Measurements from ENCODE around the gene DOK3. TPM values are rescaled to one million over a fixed set of nuclear protein-coding genes. Genes with fewer than 3 reads are reported as not detected.

DOK3 gene
- total and polyA plus RNA-seq, 2 experiments from 2014 or later: 2.2 to 11.1 TPM

GRCh38 chr5:177497292-177498012, 12.2 kb downstream of the DOK3 start, which contains the start of gene PDLIM7:
TSS of gene PDLIM7 (minus strand) at chr5:177497604. CDS start at chr5:177496512, 1,092 bp downstream.
- Mint-ChIP-seq H3K27ac (peak within 1 kb of the TSS; percentile 97), H3K36me3 (ENCODE audit: low read depth) (peaks cover 21% of the 10 kb centered on the region), H3K4me1 (peaks cover 54% of the 10 kb centered on the region), H3K4me3 (peak within 1 kb of the TSS; percentile 79), H3K9me3 (no peaks in the 10 kb centered on the region), H3K27me3 (ENCODE audit: insufficient read depth, low read depth, poor library complexity) (peaks cover 40% of the 10 kb centered on the region)
- H3K4me3 ChIP-seq: peak within 1 kb of the TSS; percentile 83
- peaks cover 42% of the 10 kb centered on the region for H3F3A ChIP-seq (replicated peaks; ENCODE audit: low read depth)
- H3K27ac ChIP-seq (ENCODE audit: low read depth): peak within 1 kb of the TSS; percentile 98
- H3K79me2 ChIP-seq (replicated peaks; ENCODE audit: insufficient read depth): peaks cover 20% of the 10 kb centered on the region
- H2AFZ ChIP-seq: 0 out of 2 replicates have a peak within 1 kb of the TSS, but pooled peaks have one; percentile 52
- no peaks in the 10 kb centered on the region for H3K9me2 ChIP-seq (ENCODE audit: insufficient read depth)
- ATAC-seq (peak; percentile 61), DNase-seq (ENCODE audit: low spot score) (peak; percentile 97)
- TF ChIP-seq, protein P1, sequence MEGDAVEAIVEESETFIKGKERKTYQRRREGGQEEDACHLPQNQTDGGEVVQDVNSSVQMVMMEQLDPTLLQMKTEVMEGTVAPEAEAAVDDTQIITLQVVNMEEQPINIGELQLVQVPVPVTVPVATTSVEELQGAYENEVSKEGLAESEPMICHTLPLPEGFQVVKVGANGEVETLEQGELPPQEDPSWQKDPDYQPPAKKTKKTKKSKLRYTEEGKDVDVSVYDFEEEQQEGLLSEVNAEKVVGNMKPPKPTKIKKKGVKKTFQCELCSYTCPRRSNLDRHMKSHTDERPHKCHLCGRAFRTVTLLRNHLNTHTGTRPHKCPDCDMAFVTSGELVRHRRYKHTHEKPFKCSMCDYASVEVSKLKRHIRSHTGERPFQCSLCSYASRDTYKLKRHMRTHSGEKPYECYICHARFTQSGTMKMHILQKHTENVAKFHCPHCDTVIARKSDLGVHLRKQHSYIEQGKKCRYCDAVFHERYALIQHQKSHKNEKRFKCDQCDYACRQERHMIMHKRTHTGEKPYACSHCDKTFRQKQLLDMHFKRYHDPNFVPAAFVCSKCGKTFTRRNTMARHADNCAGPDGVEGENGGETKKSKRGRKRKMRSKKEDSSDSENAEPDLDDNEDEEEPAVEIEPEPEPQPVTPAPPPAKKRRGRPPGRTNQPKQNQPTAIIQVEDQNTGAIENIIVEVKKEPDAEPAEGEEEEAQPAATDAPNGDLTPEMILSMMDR (conservative IDR thresholded peaks at IDR 0.05; ENCODE audit: low read depth in 2 of 2): peak in 1 of 2 experiments; percentile 23; a peak in 1 of 4 replicates
- TF ChIP-seq POLR2AphosphoS5 (IDR thresholded peaks at IDR 0.05; ENCODE audit: low read depth) (peak; percentile 93), NANOG (IDR thresholded peaks at IDR 0.05; ENCODE audit: borderline replicate concordance) (no peak), ETS1 (IDR thresholded peaks at IDR 0.05) (peak; percentile 11; the same call in 1 of the 2 replicates)
- peaks cover 48% of the 10 kb centered on the region for H3K4me1 ChIP-seq (ENCODE audit: insufficient read depth)
- no peaks in the 10 kb centered on the region; the same call in none of the 2 replicates for H4K20me1 ChIP-seq (replicated peaks; ENCODE audit: insufficient read depth)
- no peaks in the 10 kb centered on the region for H3K36me3 ChIP-seq (ENCODE audit: insufficient read depth)
- peak within 1 kb of the TSS; percentile 99 for H3K4me2 ChIP-seq
- H3K27me3 ChIP-seq (ENCODE audit: insufficient read depth): peaks cover 22% of the 10 kb centered on the region

- peaks cover 46% of the 10 kb centered on the region for H3K4me1 ChIP-seq (ENCODE audit: insufficient read depth)
- ATAC-seq: peak; percentile 42
- no peaks in the 10 kb centered on the region for H3K36me3 ChIP-seq (ENCODE audit: insufficient read depth)
- H3K9me2 ChIP-seq (ENCODE audit: insufficient read depth): no peaks in the 10 kb centered on the region
- Mint-ChIP-seq H3K27ac (peak overlapping the region; percentile 97), H3K4me3 (peak overlapping the region; percentile 79), H3K36me3 (ENCODE audit: low read depth) (peaks cover 21% of the 10 kb centered on the region), H3K27me3 (ENCODE audit: insufficient read depth, low read depth, poor library complexity) (peaks cover 41% of the 10 kb centered on the region), H3K4me1 (peaks cover 49% of the 10 kb centered on the region), H3K9me3 (no peaks in the 10 kb centered on the region)
- peaks cover 22% of the 10 kb centered on the region for H3K27me3 ChIP-seq (ENCODE audit: insufficient read depth)
- H3K4me2 ChIP-seq: peak overlapping the region; percentile 99
- H3F3A ChIP-seq (replicated peaks; ENCODE audit: low read depth): peaks cover 42% of the 10 kb centered on the region
- peaks cover 20% of the 10 kb centered on the region for H3K79me2 ChIP-seq (replicated peaks; ENCODE audit: insufficient read depth)
- peak overlapping the region; percentile 98 for H3K27ac ChIP-seq (ENCODE audit: low read depth)
- H3K4me3 ChIP-seq: peak overlapping the region; percentile 83
- H4K20me1 ChIP-seq (replicated peaks; ENCODE audit: insufficient read depth): no peaks in the 10 kb centered on the region; the same call in none of the 2 replicates
- H2AFZ ChIP-seq: no peak overlapping the region
- DNase-seq (ENCODE audit: low spot score): peak; percentile 95
- no peak for TF ChIP-seq ZNF331 (CRISPR knock-in tag; IDR thresholded peaks at IDR 0.05; ENCODE audit: low read depth)
- peak; percentile 34; the same call in 1 of the 2 replicates for TF ChIP-seq POLR2AphosphoS5 (IDR thresholded peaks at IDR 0.05; ENCODE audit: low read depth)
- TF ChIP-seq EZH2phosphoT487 (IDR thresholded peaks at IDR 0.05; ENCODE audit: unreplicated experiment): no peak
- no peak for TF ChIP-seq ZNF114 (CRISPR knock-in tag; IDR thresholded peaks at IDR 0.05)
- TF ChIP-seq EZH2 (IDR thresholded peaks at IDR 0.05; ENCODE audit: low read depth, unreplicated experiment): no peak
- TF ChIP-seq ZNF462 (CRISPR knock-in tag; IDR thresholded peaks at IDR 0.05): no peak
- no peak for TF ChIP-seq CREB1 (CRISPR knock-in tag; IDR thresholded peaks at IDR 0.05; ENCODE audit: low read depth)
These were observed 12.8 kb downstream of the DOK3 start for GRCh38 chr5:177496727-177497291.
